ENCODE data around the gene FLYWCH2.

GRCh38 chr16:2839650-2840450 lies 43.2 kb upstream of the FLYWCH2 start:
- TF ChIP-seq BDP1 (IDR thresholded peaks at IDR 0.05; ENCODE audit: insufficient read depth, insufficient read length) (no peak), TAF1 (IDR thresholded peaks at IDR 0.05; ENCODE audit: control insufficient read depth, extremely low read depth, insufficient read depth, low read length, severe bottlenecking) (no peak), BCL6 (CRISPR knock-in tag; IDR thresholded peaks at IDR 0.05) (no peak), RCOR1 (IDR thresholded peaks at IDR 0.05; ENCODE audit: borderline replicate concordance in 1 of 2, low read depth in 2 of 2, low read length in 2 of 2) (no peak), ZNF263 (CRISPR knock-in tag; IDR thresholded peaks at IDR 0.05; ENCODE audit: borderline replicate concordance) (no peak), ZSCAN29 (IDR thresholded peaks at IDR 0.05) (no peak), ZNF707 (CRISPR knock-in tag; conservative IDR thresholded peaks at IDR 0.05) (no peak), ZBTB40 (IDR thresholded peaks at IDR 0.05) (no peak), ZBTB40 (CRISPR knock-in tag; IDR thresholded peaks at IDR 0.05) (no peak), ZBTB1 (CRISPR knock-in tag; IDR thresholded peaks at IDR 0.05; ENCODE audit: borderline replicate concordance, low read depth) (no peak), GMEB1 (CRISPR knock-in tag; IDR thresholded peaks at IDR 0.05) (no peak)
